HG03064 (cell line): ENCODE results near the gene KLRD1.
"Not testable (repeated sequence)": the region's sequence is repeated elsewhere in the genome, so short reads cannot be mapped to it uniquely, and the experiment has no call there.

ENCODE experiments used
- ATAC-seq: cut with Tn5 transposase; IDR thresholded peaks from one replicate; pipeline ENCODE4 v1.9.1; 2021; ENCODE audit warnings: low read depth; ENCODE audit not compliant: unreplicated experiment

Gene KLRD1

DNA sequence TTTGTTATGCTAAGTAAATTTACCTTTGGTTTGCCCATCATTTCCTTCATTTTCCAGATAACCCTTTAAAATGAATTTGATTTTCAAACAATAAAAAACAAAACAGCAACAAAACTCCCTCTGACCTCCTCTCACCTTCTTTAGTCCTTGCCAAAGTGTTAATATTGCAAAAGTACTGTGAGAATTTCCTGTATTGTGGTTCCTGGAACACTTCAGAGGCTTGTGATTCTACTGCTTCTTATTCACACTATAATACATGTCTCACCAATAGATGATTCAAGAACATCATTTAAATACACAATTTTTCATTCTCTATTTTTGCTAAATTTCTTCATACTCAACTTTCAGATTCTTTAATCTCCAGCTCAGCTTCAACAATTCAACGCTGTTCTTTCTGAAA is at the start of gene KLRD1:
Gene KLRD1 (plus strand): TSS at position 241 of the 400 bp plus-strand sequence. CDS start 208 bp downstream, outside the sequence.
- no peak for ATAC-seq

DNA sequence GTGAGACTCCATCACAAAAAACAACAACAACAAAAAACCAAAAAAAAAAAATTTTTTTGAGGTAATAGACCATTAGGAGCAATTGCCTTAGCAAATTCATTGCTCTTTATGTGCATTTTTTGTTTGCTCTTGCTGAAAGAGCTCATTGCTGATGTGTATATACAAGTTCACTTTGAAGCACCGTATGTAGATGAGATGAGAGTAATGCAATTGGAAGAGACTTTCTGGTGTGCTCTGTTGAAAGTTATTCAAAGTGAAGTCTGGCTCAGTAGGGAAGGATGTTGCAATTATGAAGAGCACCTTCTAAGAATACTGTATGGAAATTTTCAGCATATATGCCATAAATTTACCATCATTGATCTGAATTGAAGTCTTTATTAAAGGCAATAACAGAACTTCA is 46.7 kb upstream of the KLRD1 start:
- no peak for ATAC-seq

DNA sequence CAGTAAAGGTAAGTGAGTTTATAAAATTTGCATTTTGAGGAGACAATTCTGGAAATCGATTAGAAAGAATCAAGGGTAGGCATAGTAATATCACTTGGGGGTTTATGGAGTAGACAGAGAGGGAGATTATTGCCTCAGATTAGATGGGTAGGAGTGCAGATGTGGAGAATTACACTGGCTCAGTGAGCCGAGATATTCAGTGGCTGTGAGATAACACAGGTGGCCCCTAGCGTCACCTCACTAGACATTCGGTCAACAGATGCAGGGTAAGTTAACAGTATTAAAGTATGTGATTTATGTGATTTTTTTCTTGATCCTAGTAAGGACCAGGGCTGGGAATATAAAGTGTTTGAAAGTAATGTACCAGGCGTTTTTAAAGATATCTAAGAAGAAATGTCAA is 39.6 kb upstream of the KLRD1 start:
- ATAC-seq = no peak

GRCh38 chr12:10272467-10272866 is 35.2 kb upstream of the KLRD1 start:
- no peak for ATAC-seq

GRCh38 chr12:10276774-10277173 is 30.9 kb upstream of the KLRD1 start:
- ATAC-seq = no peak

GRCh38 chr12:10278104-10278503 is 29.6 kb upstream of the KLRD1 start:
- no peak for ATAC-seq

GRCh38 chr12:10279937-10280336 is 27.7 kb upstream of the KLRD1 start:
- ATAC-seq = no peak

DNA sequence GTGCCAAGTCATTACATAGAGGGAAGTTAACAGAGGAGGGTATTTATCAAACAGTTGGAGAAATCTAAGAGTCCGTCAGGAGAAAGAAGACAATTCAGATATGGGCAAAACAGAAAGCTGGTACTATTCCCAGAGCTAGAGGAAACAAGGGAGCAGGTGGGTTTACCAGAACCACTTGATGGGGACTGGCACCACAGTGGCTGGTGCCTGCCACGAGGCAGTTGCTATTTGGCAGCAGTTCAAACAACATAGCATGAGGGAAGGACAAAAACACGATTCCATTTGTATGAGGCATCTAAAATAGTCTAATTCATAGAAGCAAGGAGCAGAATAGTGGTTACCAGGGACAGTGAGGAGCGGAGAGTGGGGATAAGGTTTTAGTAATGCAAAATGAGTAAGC is 24.6 kb upstream of the KLRD1 start:
- no peak for ATAC-seq

DNA sequence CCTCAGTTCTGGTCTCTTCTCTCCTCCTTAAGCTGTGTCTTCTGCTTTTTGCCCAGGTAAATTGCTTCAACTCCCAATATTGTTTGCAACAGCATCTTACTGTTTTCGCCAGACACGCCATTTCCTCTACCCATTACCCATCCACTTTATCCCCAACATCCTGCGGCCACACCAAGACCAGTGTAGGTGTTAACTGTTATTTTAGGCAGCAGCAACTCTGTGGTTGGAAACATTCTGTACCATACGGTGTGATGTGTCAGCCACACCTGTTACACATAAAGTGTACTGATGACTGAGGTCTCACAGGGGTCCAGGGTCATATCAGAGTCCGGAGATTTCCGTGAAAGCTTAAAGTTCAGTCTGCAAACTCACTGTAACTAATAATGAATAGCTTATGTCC is 21.8 kb upstream of the KLRD1 start:
- ATAC-seq = no peak

- ATAC-seq = no peak
Observed at GRCh38 chr12:10289005-10289754, 18.5 kb upstream of the KLRD1 start.

GRCh38 chr12:10291030-10291429 is 16.6 kb upstream of the KLRD1 start:
- no peak for ATAC-seq

DNA sequence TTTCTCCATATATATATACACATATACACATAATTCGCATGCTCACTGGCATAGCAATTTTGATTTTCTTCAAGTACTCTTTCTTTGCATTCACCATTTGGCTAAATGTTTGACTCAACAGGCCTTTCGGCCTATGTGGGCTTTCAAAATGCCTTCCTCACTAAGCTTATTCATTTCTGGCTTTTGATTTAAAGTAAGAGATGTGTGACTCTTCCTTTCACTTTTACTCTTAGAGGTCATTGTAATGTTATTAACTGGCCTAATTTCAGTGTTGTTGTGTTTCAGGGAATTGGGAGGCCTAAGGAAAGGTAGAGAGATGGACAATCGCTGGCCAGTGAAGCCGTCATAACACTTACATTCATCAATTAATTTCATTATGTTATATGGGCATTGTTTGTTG is 14.5 kb upstream of the KLRD1 start:
- ATAC-seq = no peak

GRCh38 chr12:10293570-10294227 is 14.0 kb upstream of the KLRD1 start:
- no peak for ATAC-seq

DNA sequence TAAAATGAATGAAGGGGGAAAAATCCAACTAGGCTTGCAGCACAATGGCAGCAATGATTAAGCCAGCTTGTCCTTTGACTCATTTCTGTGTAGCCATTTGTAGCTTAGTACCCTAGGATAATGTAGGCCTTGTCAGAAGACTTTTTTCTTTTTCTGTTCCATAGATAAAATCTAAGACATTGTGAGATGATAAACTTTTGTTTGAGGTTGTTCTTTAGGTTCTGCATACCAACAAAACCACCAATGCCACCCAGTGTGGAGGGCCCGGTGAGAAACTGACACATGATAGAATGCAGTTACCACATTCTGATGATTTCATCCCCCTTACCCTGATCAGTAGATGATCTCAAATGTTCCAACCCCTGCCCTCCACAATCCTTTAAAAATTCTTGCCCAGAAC is 6.6 kb upstream of the KLRD1 start:
- ATAC-seq = no peak

DNA sequence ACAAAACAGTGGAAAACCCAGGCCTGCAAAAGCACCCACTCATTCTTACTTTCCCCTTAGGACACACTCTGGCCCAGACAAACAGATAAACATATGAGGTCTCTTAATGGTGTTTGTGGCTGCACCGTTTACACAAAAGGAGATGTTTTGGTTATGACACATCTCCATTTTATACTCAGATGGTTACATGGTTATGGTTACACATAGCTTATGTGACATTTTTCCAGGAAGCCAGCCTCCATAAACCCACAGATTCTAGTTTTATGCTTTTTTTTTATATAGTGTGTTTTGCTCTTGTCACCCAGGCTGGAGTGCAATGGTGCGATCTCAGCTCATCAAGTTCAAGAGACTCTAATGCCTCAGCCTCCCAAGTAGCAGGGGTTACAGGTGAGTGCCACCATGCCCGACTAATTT is 3.5 kb upstream of the KLRD1 start:
- no peak for ATAC-seq

GRCh38 chr12:10305411-10305810 is 2.3 kb upstream of the KLRD1 start:
- ATAC-seq = no peak

- ATAC-seq = no peak
Observed at GRCh38 chr12:10310926-10311720, 3.5 kb downstream of the KLRD1 start.

GRCh38 chr12:10319388-10319787 is 11.7 kb downstream of the KLRD1 start:
- no peak for ATAC-seq

DNA sequence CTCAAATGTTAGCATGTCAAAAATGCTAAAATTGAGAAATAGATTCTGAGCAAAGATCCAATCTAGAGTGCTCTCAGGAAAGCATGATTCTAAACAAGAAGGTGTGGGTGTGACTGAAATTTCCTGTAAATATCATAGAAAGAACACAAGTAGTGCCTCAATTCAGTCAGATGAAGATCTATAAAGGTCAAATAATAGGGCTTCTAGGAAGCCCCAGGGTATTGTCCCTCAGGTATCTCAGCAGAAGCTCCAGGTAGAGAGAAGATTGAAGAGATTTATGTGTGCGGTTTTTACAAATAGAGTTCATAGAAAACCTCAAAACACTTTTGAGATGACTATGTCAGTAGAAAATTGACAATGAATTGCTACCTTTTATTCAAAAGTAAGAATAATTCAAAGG is 13.0 kb downstream of the KLRD1 start:
- no peak for ATAC-seq

GRCh38 chr12:10328691-10329090 is 21.0 kb downstream of the KLRD1 start:
- ATAC-seq = not testable (repeated sequence)

GRCh38 chr12:10331642-10332239 is 24.1 kb downstream of the KLRD1 start:
- ATAC-seq = no peak
